ENCODE results near the gene SEMA4C.
"Not testable (repeated sequence)": the region's sequence is repeated elsewhere in the genome, so short reads cannot be mapped to it uniquely, and the experiment has no call there.

SEMA4C gene

DNA sequence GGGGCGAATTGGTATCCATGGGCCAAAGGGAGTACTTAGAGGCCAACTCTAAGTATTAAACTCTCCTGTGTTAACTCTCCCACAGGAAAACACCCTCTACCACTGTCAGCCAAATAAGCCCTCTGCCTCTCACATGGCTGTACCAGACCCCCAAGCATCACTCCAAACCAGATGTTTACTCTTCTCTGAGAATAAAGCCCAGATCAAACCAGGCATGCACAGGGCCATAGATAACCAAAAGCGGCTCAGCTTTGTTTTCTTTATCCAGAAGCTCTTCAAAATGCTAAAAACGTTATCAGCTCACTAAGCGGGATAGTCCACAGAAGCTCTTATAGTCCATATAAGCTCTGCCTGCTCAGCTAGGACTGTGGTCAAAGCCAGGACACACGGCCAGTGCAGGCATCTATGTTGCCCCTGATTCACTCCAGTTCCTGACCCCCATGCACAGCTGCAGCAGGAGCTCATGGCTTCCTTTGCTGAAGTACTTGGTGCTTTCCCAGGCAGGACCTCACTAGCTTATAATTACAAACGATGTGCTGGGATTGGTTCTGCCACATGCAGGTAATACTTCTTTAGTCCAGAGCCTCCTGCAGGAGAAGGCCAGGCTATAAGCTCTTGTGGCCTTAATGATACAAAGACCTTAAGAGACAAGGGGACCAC lies 21.0 kb upstream of the SEMA4C start:
- DNase-seq (ENCODE audit: low read depth in 1 of 2, low spot score in 1 of 2): no peak
- no peaks in the 10 kb centered on the region for H3K27me3 ChIP-seq (ENCODE audit: insufficient read depth, poor library complexity, severe bottlenecking)
- H3K27ac ChIP-seq (replicated peaks): no peak overlapping the region
- TF ChIP-seq, protein P1, sequence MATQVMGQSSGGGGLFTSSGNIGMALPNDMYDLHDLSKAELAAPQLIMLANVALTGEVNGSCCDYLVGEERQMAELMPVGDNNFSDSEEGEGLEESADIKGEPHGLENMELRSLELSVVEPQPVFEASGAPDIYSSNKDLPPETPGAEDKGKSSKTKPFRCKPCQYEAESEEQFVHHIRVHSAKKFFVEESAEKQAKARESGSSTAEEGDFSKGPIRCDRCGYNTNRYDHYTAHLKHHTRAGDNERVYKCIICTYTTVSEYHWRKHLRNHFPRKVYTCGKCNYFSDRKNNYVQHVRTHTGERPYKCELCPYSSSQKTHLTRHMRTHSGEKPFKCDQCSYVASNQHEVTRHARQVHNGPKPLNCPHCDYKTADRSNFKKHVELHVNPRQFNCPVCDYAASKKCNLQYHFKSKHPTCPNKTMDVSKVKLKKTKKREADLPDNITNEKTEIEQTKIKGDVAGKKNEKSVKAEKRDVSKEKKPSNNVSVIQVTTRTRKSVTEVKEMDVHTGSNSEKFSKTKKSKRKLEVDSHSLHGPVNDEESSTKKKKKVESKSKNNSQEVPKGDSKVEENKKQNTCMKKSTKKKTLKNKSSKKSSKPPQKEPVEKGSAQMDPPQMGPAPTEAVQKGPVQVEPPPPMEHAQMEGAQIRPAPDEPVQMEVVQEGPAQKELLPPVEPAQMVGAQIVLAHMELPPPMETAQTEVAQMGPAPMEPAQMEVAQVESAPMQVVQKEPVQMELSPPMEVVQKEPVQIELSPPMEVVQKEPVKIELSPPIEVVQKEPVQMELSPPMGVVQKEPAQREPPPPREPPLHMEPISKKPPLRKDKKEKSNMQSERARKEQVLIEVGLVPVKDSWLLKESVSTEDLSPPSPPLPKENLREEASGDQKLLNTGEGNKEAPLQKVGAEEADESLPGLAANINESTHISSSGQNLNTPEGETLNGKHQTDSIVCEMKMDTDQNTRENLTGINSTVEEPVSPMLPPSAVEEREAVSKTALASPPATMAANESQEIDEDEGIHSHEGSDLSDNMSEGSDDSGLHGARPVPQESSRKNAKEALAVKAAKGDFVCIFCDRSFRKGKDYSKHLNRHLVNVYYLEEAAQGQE (IDR thresholded peaks at IDR 0.05; ENCODE audit: insufficient replicate concordance, low read depth): no peak
- TF ChIP-seq POLR2AphosphoS5 (IDR thresholded peaks at IDR 0.05; ENCODE audit: low read depth) (no peak), SPI1 (IDR thresholded peaks at IDR 0.05; ENCODE audit: borderline replicate concordance, low read depth) (no peak), GABPA (IDR thresholded peaks at IDR 0.05; ENCODE audit: low read depth) (no peak)
- TF ChIP-seq, protein P2, sequence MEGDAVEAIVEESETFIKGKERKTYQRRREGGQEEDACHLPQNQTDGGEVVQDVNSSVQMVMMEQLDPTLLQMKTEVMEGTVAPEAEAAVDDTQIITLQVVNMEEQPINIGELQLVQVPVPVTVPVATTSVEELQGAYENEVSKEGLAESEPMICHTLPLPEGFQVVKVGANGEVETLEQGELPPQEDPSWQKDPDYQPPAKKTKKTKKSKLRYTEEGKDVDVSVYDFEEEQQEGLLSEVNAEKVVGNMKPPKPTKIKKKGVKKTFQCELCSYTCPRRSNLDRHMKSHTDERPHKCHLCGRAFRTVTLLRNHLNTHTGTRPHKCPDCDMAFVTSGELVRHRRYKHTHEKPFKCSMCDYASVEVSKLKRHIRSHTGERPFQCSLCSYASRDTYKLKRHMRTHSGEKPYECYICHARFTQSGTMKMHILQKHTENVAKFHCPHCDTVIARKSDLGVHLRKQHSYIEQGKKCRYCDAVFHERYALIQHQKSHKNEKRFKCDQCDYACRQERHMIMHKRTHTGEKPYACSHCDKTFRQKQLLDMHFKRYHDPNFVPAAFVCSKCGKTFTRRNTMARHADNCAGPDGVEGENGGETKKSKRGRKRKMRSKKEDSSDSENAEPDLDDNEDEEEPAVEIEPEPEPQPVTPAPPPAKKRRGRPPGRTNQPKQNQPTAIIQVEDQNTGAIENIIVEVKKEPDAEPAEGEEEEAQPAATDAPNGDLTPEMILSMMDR (IDR thresholded peaks at IDR 0.05; ENCODE audit: insufficient read depth, low read length): no peak
- no peak overlapping the region for H3K4me3 ChIP-seq (replicated peaks; ENCODE audit: insufficient read depth, low read length)

DNA sequence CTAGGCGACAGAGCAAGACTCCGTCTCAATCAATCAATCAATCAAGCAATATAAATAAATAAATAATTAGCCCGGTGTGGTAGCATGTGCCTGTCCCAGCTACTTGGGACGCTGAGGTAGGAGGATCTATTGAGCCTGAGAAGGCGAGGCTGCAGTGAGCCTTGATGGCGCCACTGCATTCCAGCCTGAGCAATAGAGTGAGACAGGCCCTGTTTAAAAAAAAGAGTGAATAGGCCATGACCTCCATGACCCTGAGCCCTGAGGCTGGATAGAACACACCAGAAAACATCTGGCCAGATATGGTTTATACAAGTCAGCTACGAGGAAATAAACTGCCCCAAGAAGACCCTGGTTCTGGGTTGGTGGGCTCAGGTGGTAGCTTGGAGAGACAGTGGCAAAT lies 20.4 kb upstream of the SEMA4C start:
- Histone ChIP-seq H3K27ac (replicated peaks) (no peak overlapping the region), H3K27me3 (ENCODE audit: insufficient read depth, poor library complexity, severe bottlenecking) (no peaks in the 10 kb centered on the region), H3K4me3 (replicated peaks; ENCODE audit: insufficient read depth, low read length) (no peak overlapping the region)
- no peak for TF ChIP-seq POLR2AphosphoS5 (IDR thresholded peaks at IDR 0.05; ENCODE audit: low read depth)
- TF ChIP-seq, protein P1 (IDR thresholded peaks at IDR 0.05; ENCODE audit: insufficient replicate concordance, low read depth): no peak
- no peak for TF ChIP-seq GABPA (IDR thresholded peaks at IDR 0.05; ENCODE audit: low read depth)
- TF ChIP-seq SPI1 (IDR thresholded peaks at IDR 0.05; ENCODE audit: borderline replicate concordance, low read depth): no peak
- TF ChIP-seq, protein P2 (IDR thresholded peaks at IDR 0.05; ENCODE audit: insufficient read depth, low read length): no peak
- DNase-seq (ENCODE audit: low read depth in 1 of 2, low spot score in 1 of 2): no peak

DNA sequence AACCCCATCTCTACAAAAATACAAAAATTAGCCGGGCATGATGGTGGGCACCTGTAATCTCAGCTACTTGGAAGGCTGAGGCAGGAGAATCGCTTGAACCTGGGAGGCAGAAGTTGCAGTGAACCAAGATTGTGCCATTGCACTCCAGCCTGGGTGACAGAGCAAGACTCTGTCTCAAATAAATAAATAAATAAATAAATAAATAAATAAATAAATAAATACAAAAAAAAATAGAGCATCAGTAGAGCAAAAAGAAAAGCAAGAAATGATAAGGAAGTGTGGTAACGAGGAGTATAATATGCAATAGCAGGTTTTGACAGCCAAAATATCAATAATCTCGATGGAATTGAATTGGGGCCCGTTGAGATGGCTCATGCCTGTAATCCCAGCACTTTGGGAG lies 19.6 kb upstream of the SEMA4C start:
- H3K4me3 ChIP-seq (replicated peaks; ENCODE audit: insufficient read depth, low read length); H3K27ac ChIP-seq (replicated peaks); H3K27me3 ChIP-seq (ENCODE audit: insufficient read depth, poor library complexity, severe bottlenecking); DNase-seq (ENCODE audit: low read depth in 1 of 2, low spot score in 1 of 2): not testable (repeated sequence)

DNA sequence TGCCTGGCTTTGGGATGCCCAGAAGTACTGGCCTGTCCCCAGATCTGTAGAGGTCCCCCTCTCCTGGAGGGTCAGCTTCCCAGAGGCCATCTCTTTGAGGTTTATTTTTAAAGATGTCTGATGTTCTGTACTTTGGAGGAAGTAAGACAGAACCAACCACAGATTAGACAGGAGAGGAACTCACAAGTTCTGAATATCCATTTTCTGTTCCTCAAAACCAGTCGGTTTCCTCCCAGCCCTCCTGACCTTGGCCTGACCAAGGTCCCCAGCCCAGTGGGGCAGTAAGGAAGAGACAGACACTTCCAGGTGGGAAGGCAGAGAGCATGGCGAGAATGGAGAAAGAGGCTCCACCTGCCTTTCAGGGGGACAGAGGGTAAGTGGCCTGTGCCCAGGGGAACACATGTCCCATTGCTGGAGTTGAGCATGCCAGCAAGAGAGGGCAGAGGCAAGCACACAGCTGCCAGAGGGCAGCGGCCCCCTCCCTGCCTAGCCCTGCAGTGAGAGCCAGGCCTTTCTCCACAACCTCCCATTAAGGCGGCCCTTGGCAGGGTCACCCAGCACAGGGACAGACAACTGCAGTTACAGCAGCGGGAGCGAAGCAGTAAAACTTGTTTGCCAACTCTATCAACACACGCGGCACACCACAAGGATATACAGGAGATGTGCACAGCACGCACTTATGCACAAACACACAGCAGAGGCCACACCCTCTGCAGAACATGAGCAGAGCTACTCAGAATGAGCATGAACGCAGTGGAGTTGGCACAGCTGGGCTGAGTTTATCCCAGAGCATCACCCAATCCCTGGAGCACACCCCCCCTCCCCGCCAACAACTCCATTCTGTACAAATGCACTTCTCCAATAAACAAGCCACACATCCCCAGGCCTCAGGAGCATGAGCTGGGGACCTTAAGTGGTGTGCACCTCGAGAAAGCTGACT lies 18.5 kb upstream of the SEMA4C start:
- no peak for DNase-seq (ENCODE audit: low read depth in 1 of 2, low spot score in 1 of 2)
- Histone ChIP-seq H3K27ac (replicated peaks) (0 out of 2 replicates have a peak overlapping the region, but pooled peaks have one; percentile 9), H3K27me3 (ENCODE audit: insufficient read depth, poor library complexity, severe bottlenecking) (no peaks in the 10 kb centered on the region), H3K4me3 (replicated peaks; ENCODE audit: insufficient read depth, low read length) (no peak overlapping the region)
- no peak for TF ChIP-seq GABPA (IDR thresholded peaks at IDR 0.05; ENCODE audit: low read depth)
- peak; percentile 62; the same call in 1 of the 2 replicates for TF ChIP-seq SPI1 (IDR thresholded peaks at IDR 0.05; ENCODE audit: borderline replicate concordance, low read depth)
